BLaER1 treated with 17β-estradiol and CSF1 and Interleukin-3, amounts not matched to agents 10 nM and 100 nM (cell line): ENCODE data around the gene ITPK1.
A peak's percentile ranks its signal among the peaks of the same experiment; 100 is the strongest.

Source experiments
- H3K27ac ChIP-seq, 11 experiments: shearing (Covaris generic); formaldehyde crosslinking; 2 replicates each; pipeline ENCODE4 v1.8.1; 2022
- H3K27me3 ChIP-seq, 11 experiments: shearing (Covaris generic); formaldehyde crosslinking; 2 replicates each; pipeline ENCODE4 v1.8.1; 2022
- H3K36me3 ChIP-seq, 11 experiments: shearing (Covaris generic); formaldehyde crosslinking; 2 replicates each; pipeline ENCODE4 v1.8.1; 2022
- H3K4me1 ChIP-seq, 10 experiments: shearing (Covaris generic); formaldehyde crosslinking; 2 replicates each; pipeline ENCODE4 v1.8.1; 2022
- H3K4me2 ChIP-seq, 11 experiments: shearing (Covaris generic); formaldehyde crosslinking; 2 replicates each; pipeline ENCODE4 v1.8.1; 2022
- H3K4me3 ChIP-seq, 10 experiments: shearing (Covaris generic); formaldehyde crosslinking; 2 replicates each; pipeline ENCODE4 v1.8.1; 2022
- H3K9ac ChIP-seq, 11 experiments: shearing (Covaris generic); formaldehyde crosslinking; 2 replicates each; pipeline ENCODE4 v1.8.1; 2022
- H3K9me3 ChIP-seq, 11 experiments: shearing (Covaris generic); formaldehyde crosslinking; replicated peaks in 1 of 11; 2 replicates each; pipeline ENCODE4 v1.8.1; 2022
- H4K20me1 ChIP-seq, 11 experiments: shearing (Covaris generic); formaldehyde crosslinking; 2 replicates each; pipeline ENCODE4 v1.8.1; 2022
- Cebpa-rat ChIP-seq, 11 experiments: shearing (Covaris generic); IDR thresholded peaks; 2 replicates each; pipeline ENCODE4 v1.8.1; 2022

The ITPK1 gene

GRCh38 chr14:92928961-92929688 lies 186.6 kb downstream of the ITPK1 start:
- peaks cover 0 to 8% (median 5%) of the 10 kb centered on the region in 10 experiments; a peak in 17 of 20 replicates for H3K4me1 ChIP-seq
- H3K27me3 ChIP-seq, result no peaks in the 10 kb centered on the region
- no peak for TF ChIP-seq Cebpa-rat (IDR thresholded peaks at IDR 0.05)
- H3K9ac ChIP-seq, result no peak overlapping the region
- no peak overlapping the region for H3K4me2 ChIP-seq
- H4K20me1 ChIP-seq, result peaks cover 0 to 73% (median 0%) of the 10 kb centered on the region in 11 experiments; a peak in 8 of 22 replicates
- H3K36me3 ChIP-seq, result no peaks in the 10 kb centered on the region
- H3K4me3 ChIP-seq, result no peak overlapping the region
- H3K9me3 ChIP-seq, result no peaks in the 10 kb centered on the region
- H3K27ac ChIP-seq, result no peak overlapping the region

- Histone ChIP-seq H4K20me1 (peaks cover 0 to 67% (median 0%) of the 10 kb centered on the region in 11 experiments; a peak in 5 of 22 replicates), H3K4me1 (peaks cover 7 to 16% (median 13%) of the 10 kb centered on the region in 10 experiments; a peak in 18 of 20 replicates), H3K27me3 (no peaks in the 10 kb centered on the region), H3K4me3 (no peak overlapping the region), H3K9ac (no peak overlapping the region), H3K4me2 (no peak overlapping the region), H3K36me3 (no peaks in the 10 kb centered on the region), H3K9me3 (peaks cover 0 to 2% (median 0%) of the 10 kb centered on the region in 11 experiments; a peak in 2 of 22 replicates), H3K27ac (no peak overlapping the region)
- TF ChIP-seq Cebpa-rat (IDR thresholded peaks at IDR 0.05), result no peak
Observed at GRCh38 chr14:92928258-92928629, 187.5 kb downstream of the ITPK1 start.

DNA sequence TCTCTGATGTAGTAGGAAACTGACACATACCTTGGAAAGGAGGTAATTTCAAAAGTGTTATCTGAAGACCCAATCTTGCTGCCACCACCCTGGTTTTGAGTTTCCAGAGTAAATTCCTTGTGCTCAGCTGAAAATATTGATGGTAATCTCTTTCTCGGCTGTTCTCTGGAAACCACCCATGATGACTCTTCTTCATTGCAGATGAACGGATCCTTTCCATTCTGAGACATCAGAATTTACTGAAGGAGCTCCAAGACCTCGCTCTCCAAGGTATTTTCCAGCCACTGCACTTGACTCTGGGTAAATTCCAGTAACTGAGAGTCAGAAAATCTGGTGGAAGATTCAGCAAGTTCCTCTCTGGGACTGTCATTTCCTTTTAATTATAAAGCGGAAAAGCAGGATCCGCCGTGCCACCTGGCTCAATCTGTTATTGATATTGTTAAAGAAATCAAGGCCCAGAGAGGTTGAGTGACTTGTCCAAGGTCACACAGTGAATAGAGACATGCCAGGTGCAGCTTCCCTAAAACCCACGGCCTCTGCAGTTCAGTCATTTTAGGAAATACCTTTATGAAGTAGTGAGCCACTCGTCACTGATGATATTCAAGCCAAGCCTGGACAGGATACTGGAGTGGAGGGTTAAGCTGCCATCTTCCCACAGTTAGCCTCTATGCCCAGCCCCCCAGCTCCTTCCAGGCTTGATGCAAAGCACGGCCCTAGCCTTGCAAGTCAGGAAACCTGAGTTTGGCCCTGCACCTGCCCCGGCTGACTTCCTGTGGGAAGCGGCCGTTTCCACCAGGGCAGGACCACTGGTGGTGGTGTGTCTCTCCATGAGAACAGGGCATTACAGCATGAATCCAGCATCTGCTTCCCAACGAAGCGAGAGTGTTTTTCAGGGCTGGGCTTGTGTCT lies 188.1 kb downstream of the ITPK1 start:
- no peaks in the 10 kb centered on the region for H3K36me3 ChIP-seq
- H3K9ac ChIP-seq, result no peak overlapping the region
- no peak overlapping the region for H3K27ac ChIP-seq

GRCh38 chr14:92926931-92927330 lies 188.8 kb downstream of the ITPK1 start:
- peaks cover 7 to 16% (median 13%) of the 10 kb centered on the region in 10 experiments; a peak in 18 of 20 replicates for H3K4me1 ChIP-seq
- H3K36me3 ChIP-seq, result no peaks in the 10 kb centered on the region
- peaks cover 0 to 62% (median 0%) of the 10 kb centered on the region in 11 experiments; a peak in 5 of 22 replicates for H4K20me1 ChIP-seq
- H3K9ac ChIP-seq, result no peak overlapping the region
- no peak overlapping the region for H3K27ac ChIP-seq
- H3K4me3 ChIP-seq, result no peak overlapping the region
- H3K27me3 ChIP-seq, result no peaks in the 10 kb centered on the region
- peaks cover 0 to 9% (median 0%) of the 10 kb centered on the region in 11 experiments; a peak in 2 of 22 replicates for H3K9me3 ChIP-seq
- no peak for TF ChIP-seq Cebpa-rat (IDR thresholded peaks at IDR 0.05)
- no peak overlapping the region for H3K4me2 ChIP-seq

More for the DNA sequence above, 188.1 kb downstream of the ITPK1 start:
- Histone ChIP-seq H4K20me1 (peaks cover 0 to 62% (median 0%) of the 10 kb centered on the region in 11 experiments; a peak in 5 of 22 replicates), H3K4me3 (no peak overlapping the region), H3K4me1 (peaks cover 7 to 16% (median 13%) of the 10 kb centered on the region in 10 experiments; a peak in 18 of 20 replicates), H3K4me2 (no peak overlapping the region), H3K27me3 (no peaks in the 10 kb centered on the region), H3K9me3 (peaks cover 0 to 8% (median 0%) of the 10 kb centered on the region in 11 experiments; a peak in 2 of 22 replicates)
- TF ChIP-seq Cebpa-rat (IDR thresholded peaks at IDR 0.05), result no peak

DNA sequence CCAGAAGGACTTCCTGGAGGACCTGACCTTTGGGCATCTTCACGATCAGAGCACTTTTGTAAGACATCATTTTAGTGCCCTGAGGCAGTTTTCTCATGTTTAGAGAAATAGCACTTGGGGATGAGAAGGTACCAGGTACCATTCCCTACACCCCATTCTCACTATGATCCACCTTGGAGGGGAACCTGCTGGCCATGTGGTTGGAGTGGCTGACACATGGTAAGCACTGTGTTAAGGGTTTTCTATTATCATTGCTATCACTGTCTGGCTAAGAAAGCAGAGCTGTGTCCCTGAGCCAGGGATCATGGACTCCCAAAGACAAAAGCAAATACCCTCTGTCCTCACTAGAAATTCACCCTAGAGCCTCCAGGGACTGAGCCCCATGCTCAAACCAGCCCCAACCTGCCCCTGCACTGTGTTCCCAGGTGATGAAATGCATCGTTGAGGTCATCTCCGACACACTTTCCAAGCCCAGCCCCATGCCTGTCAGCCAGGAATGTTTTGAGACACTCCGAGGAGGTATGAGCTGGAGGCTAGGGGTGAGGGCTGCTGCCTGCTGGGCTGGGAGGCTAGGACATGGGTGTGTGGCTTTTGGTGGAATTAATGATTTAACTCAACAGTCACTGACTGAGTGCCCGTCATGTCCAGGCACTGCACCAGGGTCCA lies 189.4 kb downstream of the ITPK1 start:
- Histone ChIP-seq H3K4me3 (no peak overlapping the region), H3K9ac (no peak overlapping the region), H3K36me3 (no peaks in the 10 kb centered on the region), H3K27ac (no peak overlapping the region), H4K20me1 (peaks cover 0 to 59% (median 0%) of the 10 kb centered on the region in 11 experiments; a peak in 5 of 22 replicates), H3K4me1 (peaks cover 7 to 16% (median 13%) of the 10 kb centered on the region in 10 experiments; a peak in 18 of 20 replicates), H3K9me3 (peaks cover 0 to 9% (median 0%) of the 10 kb centered on the region in 11 experiments; a peak in 2 of 22 replicates), H3K27me3 (no peaks in the 10 kb centered on the region), H3K4me2 (no peak overlapping the region)
- no peak for TF ChIP-seq Cebpa-rat (IDR thresholded peaks at IDR 0.05)

GRCh38 chr14:92925446-92925845 lies 190.3 kb downstream of the ITPK1 start:
- H3K27me3 ChIP-seq, result no peaks in the 10 kb centered on the region
- H3K4me3 ChIP-seq, result no peak overlapping the region
- peaks cover 7 to 16% (median 13%) of the 10 kb centered on the region in 10 experiments; a peak in 18 of 20 replicates for H3K4me1 ChIP-seq
- H3K36me3 ChIP-seq, result no peaks in the 10 kb centered on the region
- no peak overlapping the region for H3K27ac ChIP-seq
- H3K9me3 ChIP-seq, result peaks cover 0 to 9% (median 0%) of the 10 kb centered on the region in 11 experiments; a peak in 2 of 22 replicates
- H4K20me1 ChIP-seq, result peaks cover 0 to 58% (median 0%) of the 10 kb centered on the region in 11 experiments; a peak in 5 of 22 replicates
- TF ChIP-seq Cebpa-rat (IDR thresholded peaks at IDR 0.05), result no peak
- H3K9ac ChIP-seq, result no peak overlapping the region
- H3K4me2 ChIP-seq, result no peak overlapping the region

DNA sequence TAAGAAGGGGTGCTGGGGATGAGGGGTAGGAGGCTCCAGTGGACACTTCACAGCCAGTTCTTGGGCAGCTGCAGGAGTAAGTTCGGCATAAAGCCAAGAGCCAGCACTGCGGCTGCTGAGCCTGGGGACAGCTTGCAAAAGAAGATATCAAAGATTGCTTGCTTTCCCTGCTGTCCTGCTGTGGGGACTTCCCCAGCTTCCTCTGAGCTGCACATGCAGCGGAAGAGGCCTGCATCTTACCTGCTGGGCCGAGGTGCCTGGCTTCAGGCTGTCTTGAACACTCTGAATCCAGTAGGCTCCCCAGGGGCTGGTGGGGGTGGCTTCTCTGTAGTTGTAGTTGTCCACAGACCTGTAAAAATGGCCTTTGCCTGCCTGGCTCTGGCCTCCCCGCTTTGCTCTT lies 191.5 kb downstream of the ITPK1 start:
- Histone ChIP-seq H3K9ac (no peak overlapping the region), H3K36me3 (no peaks in the 10 kb centered on the region), H3K9me3 (peaks cover 0 to 9% (median 0%) of the 10 kb centered on the region in 11 experiments; a peak in 2 of 22 replicates), H3K27me3 (no peaks in the 10 kb centered on the region), H3K4me2 (peak overlapping the region; percentile 26 to 81 (median 64); a peak in 20 of 22 replicates), H4K20me1 (peaks cover 0 to 46% (median 0%) of the 10 kb centered on the region in 11 experiments; a peak in 5 of 22 replicates), H3K27ac (no peak overlapping the region), H3K4me3 (no peak overlapping the region), H3K4me1 (peaks cover 7 to 16% (median 13%) of the 10 kb centered on the region in 10 experiments; a peak in 18 of 20 replicates)
- no peak for TF ChIP-seq Cebpa-rat (IDR thresholded peaks at IDR 0.05)

DNA sequence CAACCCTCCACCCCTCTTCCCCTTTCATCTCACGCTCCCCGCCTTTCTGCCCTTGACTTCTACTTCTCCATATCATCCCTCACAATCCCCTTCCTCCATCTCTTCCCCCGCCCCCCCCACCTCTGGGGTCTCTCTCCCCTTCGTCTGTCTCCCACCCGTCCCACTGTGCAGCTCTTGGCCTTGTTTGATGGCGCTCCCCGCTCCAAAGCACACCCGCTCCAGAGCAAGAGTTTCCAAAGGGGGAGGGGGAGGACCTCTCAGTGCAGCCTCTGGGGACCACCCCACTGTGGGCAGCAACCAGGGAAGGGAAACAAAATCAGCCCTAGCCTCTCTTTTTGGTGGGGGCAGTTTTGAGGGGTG lies 192.0 kb downstream of the ITPK1 start:
- Histone ChIP-seq H3K27ac (no peak overlapping the region), H3K9me3 (peaks cover 0 to 9% (median 0%) of the 10 kb centered on the region in 11 experiments; a peak in 2 of 22 replicates), H3K9ac (no peak overlapping the region), H3K4me1 (peaks cover 7 to 16% (median 13%) of the 10 kb centered on the region in 10 experiments; a peak in 18 of 20 replicates), H3K4me3 (no peak overlapping the region), H3K27me3 (no peaks in the 10 kb centered on the region), H4K20me1 (peaks cover 0 to 40% (median 0%) of the 10 kb centered on the region in 11 experiments; a peak in 5 of 22 replicates), H3K4me2 (peak overlapping the region; percentile 26 to 81 (median 64); a peak in 20 of 22 replicates), H3K36me3 (no peaks in the 10 kb centered on the region)
- no peak for TF ChIP-seq Cebpa-rat (IDR thresholded peaks at IDR 0.05)
